PFSK-1 (cell line): ENCODE results near the gene AKAP9.

Experiments used
- FOXP2 ChIP-seq: optimal IDR thresholded peaks from 2 replicates; pipeline ENCODE3; 2011; ENCODE audit warnings: borderline replicate concordance, control low read depth, inconsistent platforms; ENCODE audit not compliant: insufficient read depth; ENCODE audit errors: extremely low read length, extremely low read depth
- POLR2AphosphoS5 ChIP-seq: IDR thresholded peaks from 2 replicates; pipeline ENCODE4 v1.6.1; 2012; ENCODE audit warnings: low read depth, mild to moderate bottlenecking, control low read depth, low read length, moderate library complexity
- SIN3A ChIP-seq: IDR thresholded peaks from 2 replicates; pipeline ENCODE4 v1.6.1; 2012; ENCODE audit warnings: mild to moderate bottlenecking, low read length, moderate library complexity, borderline replicate concordance; ENCODE audit not compliant: insufficient read depth

GRCh38 chr7:91949221-91950009 lies 8.8 kb downstream of the AKAP9 start:
- no peak for TF ChIP-seq FOXP2
- no peak for TF ChIP-seq SIN3A
- TF ChIP-seq POLR2AphosphoS5: no peak
